GM06990 (cell line): ENCODE data around the gene KRT33B.

Experiments
- DNase-seq: peaks from one replicate; pipeline ENCODE4 v3.0.0-alpha.2; 2011; ENCODE audit not compliant: insufficient read length; ENCODE audit errors: extremely low read depth
- H3K27me3 ChIP-seq: replicated peaks from 2 replicates; pipeline ENCODE4 v1.6.0; 2011; ENCODE audit warnings: low read length; ENCODE audit not compliant: control insufficient read depth, insufficient read depth
- H3K36me3 ChIP-seq: 2 replicates; pipeline ENCODE4 v1.5.1; 2011; ENCODE audit warnings: low read length; ENCODE audit not compliant: control insufficient read depth, insufficient read depth
- H3K4me3 ChIP-seq: replicated peaks from 2 replicates; pipeline ENCODE4 v1.5.1; 2011; ENCODE audit warnings: low read depth, mild to moderate bottlenecking, control low read depth, low read length
- TF ChIP-seq, protein P1 (sequence below): IDR thresholded peaks from 2 replicates; pipeline ENCODE4 v1.5.1; 2011; ENCODE audit warnings: low read length, control low read depth, mild to moderate bottlenecking, inconsistent platforms; ENCODE audit not compliant: insufficient read depth, poor library complexity, severe bottlenecking

Gene KRT33B

DNA sequence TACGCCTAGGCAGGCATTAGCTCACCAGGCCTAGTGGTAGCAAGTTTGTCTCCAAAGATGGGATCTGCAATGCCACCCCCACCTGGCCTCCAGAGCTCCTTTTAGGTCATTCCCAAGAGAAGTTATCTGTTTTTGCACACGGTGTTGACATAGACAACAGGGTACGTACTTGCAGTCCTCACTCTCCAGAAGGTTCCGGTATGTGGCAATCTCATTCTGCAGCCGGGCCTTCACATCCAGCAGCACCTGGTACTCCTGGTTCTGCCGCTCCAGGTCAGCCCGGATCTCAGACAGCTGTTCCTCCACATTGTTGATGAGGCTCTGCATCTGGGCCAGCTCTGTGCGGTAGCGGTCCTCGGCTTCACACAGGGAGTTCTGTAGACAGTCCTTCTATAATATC lies 37.6 kb upstream of the KRT33B start:
- Histone ChIP-seq H3K27me3 (no peaks in the 10 kb centered on the region; the same call in 1 of the 2 replicates), H3K4me3 (no peak overlapping the region), H3K36me3 (no peaks in the 10 kb centered on the region)
- TF ChIP-seq, protein P1, sequence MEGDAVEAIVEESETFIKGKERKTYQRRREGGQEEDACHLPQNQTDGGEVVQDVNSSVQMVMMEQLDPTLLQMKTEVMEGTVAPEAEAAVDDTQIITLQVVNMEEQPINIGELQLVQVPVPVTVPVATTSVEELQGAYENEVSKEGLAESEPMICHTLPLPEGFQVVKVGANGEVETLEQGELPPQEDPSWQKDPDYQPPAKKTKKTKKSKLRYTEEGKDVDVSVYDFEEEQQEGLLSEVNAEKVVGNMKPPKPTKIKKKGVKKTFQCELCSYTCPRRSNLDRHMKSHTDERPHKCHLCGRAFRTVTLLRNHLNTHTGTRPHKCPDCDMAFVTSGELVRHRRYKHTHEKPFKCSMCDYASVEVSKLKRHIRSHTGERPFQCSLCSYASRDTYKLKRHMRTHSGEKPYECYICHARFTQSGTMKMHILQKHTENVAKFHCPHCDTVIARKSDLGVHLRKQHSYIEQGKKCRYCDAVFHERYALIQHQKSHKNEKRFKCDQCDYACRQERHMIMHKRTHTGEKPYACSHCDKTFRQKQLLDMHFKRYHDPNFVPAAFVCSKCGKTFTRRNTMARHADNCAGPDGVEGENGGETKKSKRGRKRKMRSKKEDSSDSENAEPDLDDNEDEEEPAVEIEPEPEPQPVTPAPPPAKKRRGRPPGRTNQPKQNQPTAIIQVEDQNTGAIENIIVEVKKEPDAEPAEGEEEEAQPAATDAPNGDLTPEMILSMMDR = no peak
- DNase-seq = no peak

DNA sequence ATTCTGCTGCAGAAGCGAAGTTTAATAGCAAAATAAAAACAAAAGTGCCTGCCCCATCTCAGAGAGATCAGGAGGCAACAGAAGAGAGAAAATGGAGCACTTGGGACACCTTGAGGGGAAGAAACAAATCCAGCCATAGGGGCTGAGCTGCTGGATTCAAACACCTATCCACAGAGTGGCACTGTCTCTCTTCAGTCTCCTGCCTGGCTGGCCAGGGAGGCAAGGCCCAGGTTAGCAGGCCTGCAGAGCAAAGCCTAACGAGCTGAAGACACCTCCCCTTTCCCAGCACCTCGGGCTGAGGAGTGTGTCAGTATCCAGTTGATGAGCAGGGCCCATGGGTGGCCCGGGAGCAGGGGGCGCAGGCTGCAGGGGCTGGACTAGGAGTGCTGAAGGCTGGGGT lies 36.6 kb upstream of the KRT33B start:
- Histone ChIP-seq H3K36me3 (no peaks in the 10 kb centered on the region), H3K27me3 (no peaks in the 10 kb centered on the region; the same call in 1 of the 2 replicates), H3K4me3 (no peak overlapping the region)
- DNase-seq = no peak
- TF ChIP-seq, protein P1 = no peak

DNA sequence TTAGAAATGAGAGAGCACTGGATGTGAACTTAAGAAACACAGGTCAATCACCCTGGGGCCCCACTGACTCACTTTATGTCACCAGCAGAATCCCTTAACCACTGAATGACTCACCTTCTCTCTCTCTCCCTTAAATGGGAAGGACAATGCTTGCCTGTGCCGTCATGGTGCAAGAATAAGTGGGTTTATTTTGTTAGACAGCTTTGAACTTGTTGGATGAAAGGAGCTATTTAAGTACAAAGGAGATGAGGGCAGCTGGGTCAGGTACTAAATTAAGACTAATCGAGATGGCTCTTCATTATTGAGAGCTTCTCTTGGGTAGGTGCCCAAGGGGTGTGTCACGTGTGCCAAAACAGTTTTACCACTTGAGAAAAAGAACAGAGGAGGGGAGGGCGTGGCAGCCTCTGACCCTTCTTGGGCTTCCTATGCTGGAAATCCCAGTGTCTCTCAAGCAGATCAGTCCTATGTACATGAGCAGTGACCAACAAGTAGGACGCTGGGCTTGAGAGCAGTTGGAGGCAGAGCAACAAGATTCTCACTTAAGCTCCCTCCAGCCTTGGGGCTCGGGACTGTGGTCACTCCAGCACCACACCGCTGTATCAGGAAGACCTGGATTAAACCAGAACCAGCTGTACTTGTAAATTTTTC lies 34.5 kb upstream of the KRT33B start:
- no peak for DNase-seq
- Histone ChIP-seq H3K36me3 (no peaks in the 10 kb centered on the region), H3K4me3 (no peak overlapping the region), H3K27me3 (peaks cover 1% of the 10 kb centered on the region; the same call in 1 of the 2 replicates)
- TF ChIP-seq, protein P1 = no peak

DNA sequence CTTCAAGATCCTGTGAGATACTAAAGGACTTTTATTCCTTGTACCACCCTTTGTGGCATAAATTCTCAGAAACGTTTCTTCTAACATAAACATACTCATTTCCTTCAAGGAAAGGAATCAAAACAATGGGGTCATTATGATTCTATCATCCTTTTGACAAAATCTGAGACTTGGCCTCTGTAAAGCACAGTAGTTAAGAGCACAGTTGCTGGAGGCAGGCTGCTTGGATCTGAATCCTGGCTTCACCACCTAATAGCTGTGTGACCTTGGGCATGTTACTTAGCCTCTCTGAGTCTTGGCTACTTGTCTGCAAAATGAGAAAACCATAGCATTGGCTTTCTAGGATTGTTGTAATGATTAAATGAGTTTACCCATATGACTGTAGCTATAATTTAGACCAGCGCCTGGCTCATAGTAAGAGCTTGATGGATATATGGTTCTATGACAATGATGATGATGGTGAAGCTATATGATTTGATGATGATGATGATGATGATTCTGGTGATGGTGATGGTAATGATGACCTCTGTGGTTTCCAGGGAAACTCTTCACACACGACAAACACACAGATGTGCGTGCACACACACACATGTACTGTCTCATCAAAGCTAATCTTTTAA lies 33.9 kb upstream of the KRT33B start:
- TF ChIP-seq, protein P1 = no peak
- no peak for DNase-seq
- H3K27me3 ChIP-seq = peaks cover 1% of the 10 kb centered on the region; the same call in 1 of the 2 replicates

DNA sequence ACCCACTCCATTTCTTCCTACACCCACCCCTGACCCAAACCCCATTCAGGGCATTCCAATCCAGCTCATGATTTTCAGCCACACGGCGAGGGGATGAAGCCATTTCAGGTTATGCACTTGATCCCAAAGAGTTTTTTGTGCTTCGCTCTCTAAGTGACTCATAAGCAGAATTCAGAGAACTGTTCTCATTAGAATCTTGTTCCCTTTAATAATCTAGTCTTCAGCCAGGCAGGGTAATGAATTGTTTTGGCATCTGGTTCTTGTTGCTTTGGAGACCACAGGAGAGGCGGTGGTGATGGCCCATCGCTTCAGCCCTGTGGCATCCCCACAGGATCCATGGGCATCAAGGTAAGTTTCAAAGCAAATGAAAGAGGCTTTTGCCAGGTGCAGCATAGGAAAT lies 32.5 kb upstream of the KRT33B start:
- TF ChIP-seq, protein P1 = no peak

More for the DNA sequence above, 33.9 kb upstream of the KRT33B start:
- Histone ChIP-seq H3K36me3 (no peaks in the 10 kb centered on the region), H3K4me3 (no peak overlapping the region)

More for the DNA sequence above, 32.5 kb upstream of the KRT33B start:
- Histone ChIP-seq H3K27me3 (peaks cover 1% of the 10 kb centered on the region; the same call in 1 of the 2 replicates), H3K36me3 (no peaks in the 10 kb centered on the region), H3K4me3 (no peak overlapping the region)
- DNase-seq = no peak
